SK-N-MC (cell line): ENCODE data around the gene GLI1.

Experiments
- EZH2 ChIP-seq: fragments of 200-600 bp; sonication (generic); IDR thresholded peaks from one replicate; pipeline ENCODE4 v1.6.1; 2017; ENCODE audit warnings: antibody characterized with exemption
- FOXP2 ChIP-seq: optimal IDR thresholded peaks from 2 replicates; pipeline ENCODE3; 2011; ENCODE audit warnings: mild to moderate bottlenecking, moderate library complexity; ENCODE audit not compliant: insufficient read depth; ENCODE audit errors: extremely low read length, control extremely low read depth
- POLR2AphosphoS5 ChIP-seq: IDR thresholded peaks from 2 replicates; pipeline ENCODE4 v1.6.1; 2012; ENCODE audit warnings: mild to moderate bottlenecking, low read depth, low read length, borderline replicate concordance

DNA sequence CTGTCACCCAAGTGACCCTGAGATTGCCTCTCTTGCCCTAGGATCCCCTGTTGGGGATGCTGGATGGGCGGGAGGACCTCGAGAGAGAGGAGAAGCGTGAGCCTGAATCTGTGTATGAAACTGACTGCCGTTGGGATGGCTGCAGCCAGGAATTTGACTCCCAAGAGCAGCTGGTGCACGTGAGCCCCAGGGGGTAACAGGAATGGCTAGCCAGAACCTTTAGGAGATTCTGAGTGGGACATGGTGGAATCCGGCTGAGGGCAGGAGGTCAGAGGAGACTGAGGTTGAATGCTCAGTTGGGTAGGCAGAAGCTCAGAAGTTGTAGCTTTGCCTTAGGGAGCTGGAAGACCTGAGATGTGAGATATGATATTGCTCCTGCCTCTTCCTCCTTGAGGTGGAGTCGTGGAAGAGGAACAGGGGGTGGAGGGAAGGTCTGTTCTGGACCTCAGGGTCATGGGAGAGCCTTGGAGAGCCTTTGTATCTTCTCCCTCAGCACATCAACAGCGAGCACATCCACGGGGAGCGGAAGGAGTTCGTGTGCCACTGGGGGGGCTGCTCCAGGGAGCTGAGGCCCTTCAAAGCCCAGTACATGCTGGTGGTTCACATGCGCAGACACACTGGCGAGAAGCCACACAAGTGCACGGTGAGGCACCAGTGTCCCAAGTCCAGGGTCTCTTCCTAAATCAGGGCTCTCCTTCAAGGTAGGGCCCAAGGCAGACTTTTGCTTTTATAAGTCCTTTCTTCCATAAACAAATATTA, 6.3 kb downstream of the GLI1 start:
- TF ChIP-seq POLR2AphosphoS5 = no peak
- no peak for TF ChIP-seq EZH2
- no peak for TF ChIP-seq FOXP2
